GM19239 (cell line): ENCODE results near the gene C12orf60.

Experiments used
- DNase-seq: peaks from one replicate; pipeline ENCODE4 v3.0.0; 2011; ENCODE audit warnings: low spot score; ENCODE audit not compliant: insufficient read length
- FAIRE-seq: peaks from 2 replicates; lab custom pipeline; 2011; peaks lifted over from hg19 to GRCh38; lab: Jason Lieb, UNC

The C12orf60 gene

DNA sequence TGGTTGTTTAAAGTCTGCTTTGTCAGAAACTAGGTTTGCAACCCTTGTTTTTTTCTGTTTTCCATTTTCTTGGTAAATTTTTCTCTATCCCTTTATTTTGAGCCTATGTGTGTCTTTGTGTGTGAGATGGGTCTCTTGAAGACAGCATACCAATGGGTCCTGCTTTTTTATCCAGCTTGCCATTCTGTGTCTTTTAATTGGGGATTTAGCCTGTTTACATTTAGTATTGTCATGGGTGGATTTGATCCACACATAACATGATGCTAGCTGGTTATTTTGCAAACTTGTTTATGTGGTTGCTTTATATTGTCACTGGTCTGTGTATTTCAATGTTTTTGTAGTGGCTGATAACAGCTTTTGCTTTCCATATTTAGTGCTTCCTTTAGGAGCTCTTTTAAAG is 57.0 kb downstream of the C12orf60 start:
- DNase-seq (no peak), FAIRE-seq (no peak)

DNA sequence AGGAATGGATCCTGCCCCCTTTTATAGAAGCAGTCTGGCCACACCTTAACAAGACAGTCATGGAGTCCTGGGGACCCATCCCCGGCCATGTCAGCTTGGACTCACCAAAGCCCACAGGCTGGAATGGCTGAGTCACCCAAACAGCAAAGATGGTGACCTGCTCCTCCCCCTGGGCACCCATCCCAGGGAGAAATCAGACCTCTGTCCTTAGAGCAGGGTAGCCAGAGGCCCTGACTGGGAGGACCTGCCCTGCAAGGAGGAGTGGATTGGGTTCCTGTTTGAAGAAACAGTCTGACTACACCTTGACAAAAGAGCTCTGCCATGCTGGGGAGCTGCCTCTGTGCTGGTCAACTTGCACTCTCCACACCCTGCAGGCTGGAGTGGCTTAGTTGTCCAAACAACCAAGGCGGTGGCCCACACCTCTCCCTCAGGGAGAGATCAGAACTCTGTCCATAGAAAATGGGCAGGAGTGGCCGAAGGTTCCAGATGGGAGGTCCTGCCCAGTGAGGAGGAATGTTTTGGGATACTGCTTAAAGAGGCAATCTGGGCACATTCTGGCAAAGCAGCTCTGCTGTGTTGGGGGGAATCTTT is 65.5 kb downstream of the C12orf60 start:
- no peak for FAIRE-seq
- DNase-seq = no peak

DNA sequence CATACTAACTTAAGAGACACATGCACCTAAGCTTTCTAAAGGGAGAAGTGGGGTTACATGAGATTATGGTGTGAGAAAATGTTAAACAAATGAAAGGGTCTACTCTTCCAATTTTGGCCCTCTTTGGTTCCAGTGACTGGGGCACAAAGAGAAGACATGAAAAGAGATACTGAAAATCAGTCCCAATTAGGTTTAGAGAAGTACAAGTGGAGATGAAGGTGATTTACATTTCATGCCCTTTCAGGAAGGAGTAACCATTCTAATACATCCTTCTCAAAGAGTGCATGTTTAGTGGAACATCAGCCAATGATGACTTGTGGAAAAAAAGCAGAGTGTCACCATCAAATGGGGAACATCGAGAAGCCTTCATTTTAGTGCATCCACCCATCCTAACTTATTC is 67.8 kb downstream of the C12orf60 start:
- no peak for DNase-seq
- no peak for FAIRE-seq

GRCh38 chr12:14871886-14872285 is 68.4 kb downstream of the C12orf60 start:
- FAIRE-seq (no peak), DNase-seq (no peak)

GRCh38 chr12:14873440-14874185 is 70.1 kb downstream of the C12orf60 start:
- FAIRE-seq (no peak), DNase-seq (no peak)
